Uterus (tissue), 4 donors: ENCODE measurements around the gene HADH. TPM values are rescaled to one million over a fixed set of nuclear protein-coding genes. Genes with fewer than 3 reads are reported as not detected.
"Not testable (repeated sequence)": the region's sequence is repeated elsewhere in the genome, so short reads cannot be mapped to it uniquely, and the experiment has no call there.

Experiments
- DNase-seq, 2 donors: peaks; one replicate each; pipeline ENCODE4 v3.0.0-alpha.2; 2019 to 2020
- H3K27ac ChIP-seq, 2 donors: fragments of 200-600 bp; sonication (generic); 1 replicate in 1 of 2; 2 replicates in 1 of 2; pipeline ENCODE4 v1.5.1; 2016 to 2018
- H3K27me3 ChIP-seq, 2 donors: fragments of 200-600 bp; sonication (generic); one replicate each; pipeline ENCODE4 v1.5.1; 2018 to 2019; ENCODE audit warnings: control low read depth in 1 of 2
- H3K36me3 ChIP-seq, 2 donors: fragments of 200-600 bp; sonication (generic); one replicate each; pipeline ENCODE4 v1.5.1; 2019; ENCODE audit warnings: control low read depth in 1 of 2
- H3K4me1 ChIP-seq, 2 donors: fragments of 200-600 bp; sonication (generic); one replicate each; pipeline ENCODE4 v1.5.1; 2018 to 2019; ENCODE audit warnings: control low read depth in 1 of 2
- H3K4me3 ChIP-seq, 2 donors: fragments of 200-600 bp; sonication (generic); 1 replicate in 1 of 2; 2 replicates in 1 of 2; pipeline ENCODE4 v1.5.1; 2018 to 2019; ENCODE audit warnings: mild to moderate bottlenecking in 1 of 2
- H3K9me3 ChIP-seq, 2 donors: fragments of 200-600 bp; sonication (generic); one replicate each; pipeline ENCODE4 v1.5.1; 2019; ENCODE audit warnings: control low read depth in 1 of 2
- CTCF ChIP-seq, 4 experiments: fragments of 200-600 bp in 2 of 4; fragments of 450-650 bp in 2 of 4; sonication (generic) in 2 of 4; IDR thresholded peaks; one replicate each; pipeline ENCODE4 v1.5.1; 2016 to 2019; ENCODE audit warnings: antibody characterized with exemption in 4 of 4, mild to moderate bottlenecking in 2 of 4, moderate library complexity in 1 of 4
- POLR2A ChIP-seq, 2 donors: fragments of 450-650 bp; IDR thresholded peaks; one replicate each; pipeline ENCODE4 v1.6.1; 2016; ENCODE audit warnings: antibody characterized with exemption in 2 of 2, mild to moderate bottlenecking in 1 of 2, moderate library complexity in 1 of 2
- intact Hi-C: fragments of 100-400 bp; cut with DNase I; formaldehyde crosslinking; loops from one replicate; pipeline ENCODE4 v1.15.1; 2023; ENCODE audit warnings: low total_unique reads
- total RNA-seq, 4 donors: library from RNA; depleted of rRNA in 3 of 4; stranded (reverse); fragments of >200 nt in 3 of 4; gene quantifications; one replicate each; pipeline versions ENCODE4 v1.1.0 to v1.2.4, GENCODE V29; 2014 to 2023
- donor health status: DM: yes; HTN: yes; CAD: no.

Gene HADH
- total RNA-seq, 4 donors from 2014 or later: 32.0 to 63.5 (median 50.0) TPM

- H3K27me3 ChIP-seq: no peaks in the 10 kb centered on the region
- H3K9me3 ChIP-seq: no peaks in the 10 kb centered on the region
- DNase-seq: no peak
- no peak overlapping the region for H3K27ac ChIP-seq
- TF ChIP-seq CTCF (IDR thresholded peaks at IDR 0.05) (no peak), POLR2A (IDR thresholded peaks at IDR 0.05) (no peak)
- H3K4me3 ChIP-seq: no peak overlapping the region
- intact Hi-C loops: no loop called here
- H3K36me3 ChIP-seq: no peaks in the 10 kb centered on the region
- H3K4me1 ChIP-seq: no peaks in the 10 kb centered on the region
These were observed 22.8 kb upstream of the HADH start for GRCh38 chr4:107966903-107967302.

GRCh38 chr4:107967519-107967918 is 22.2 kb upstream of the HADH start:
- H3K36me3 ChIP-seq, DNase-seq, H3K4me3 ChIP-seq, H3K4me1 ChIP-seq, H3K9me3 ChIP-seq, intact Hi-C loops, H3K27me3 ChIP-seq, H3K27ac ChIP-seq: not testable (repeated sequence)

- H3K27ac ChIP-seq, H3K4me1 ChIP-seq, H3K27me3 ChIP-seq, DNase-seq, intact Hi-C loops, H3K9me3 ChIP-seq, H3K4me3 ChIP-seq, H3K36me3 ChIP-seq: not testable (repeated sequence)
These were observed 21.8 kb upstream of the HADH start for GRCh38 chr4:107967921-107968320.

- no peak overlapping the region for H3K27ac ChIP-seq
- H3K4me1 ChIP-seq: no peaks in the 10 kb centered on the region
- no peak overlapping the region for H3K4me3 ChIP-seq
- DNase-seq: no peak
- no peaks in the 10 kb centered on the region for H3K27me3 ChIP-seq
- intact Hi-C loops: no loop called here
- no peaks in the 10 kb centered on the region for H3K36me3 ChIP-seq
- no peaks in the 10 kb centered on the region for H3K9me3 ChIP-seq
- TF ChIP-seq POLR2A (IDR thresholded peaks at IDR 0.05) (no peak), CTCF (IDR thresholded peaks at IDR 0.05) (no peak)
These were observed 19.5 kb upstream of the HADH start for GRCh38 chr4:107970063-107970798.

GRCh38 chr4:107972605-107973004 is 17.1 kb upstream of the HADH start:
- no peak overlapping the region for H3K4me3 ChIP-seq
- no peak for DNase-seq
- H3K9me3 ChIP-seq: no peaks in the 10 kb centered on the region
- no peaks in the 10 kb centered on the region for H3K27me3 ChIP-seq
- intact Hi-C loops: no loop called here
- no peaks in the 10 kb centered on the region for H3K36me3 ChIP-seq
- no peak overlapping the region for H3K27ac ChIP-seq
- H3K4me1 ChIP-seq: no peaks in the 10 kb centered on the region
- TF ChIP-seq POLR2A (IDR thresholded peaks at IDR 0.05) (no peak), CTCF (IDR thresholded peaks at IDR 0.05) (no peak)

GRCh38 chr4:107974523-107974922 is 15.2 kb upstream of the HADH start:
- Histone ChIP-seq H3K4me1 (no peaks in the 10 kb centered on the region), H3K4me3 (no peak overlapping the region), H3K27me3 (no peaks in the 10 kb centered on the region), H3K36me3 (no peaks in the 10 kb centered on the region), H3K9me3 (no peaks in the 10 kb centered on the region), H3K27ac (no peak overlapping the region)
- intact Hi-C loops: no loop called here
- no peak for DNase-seq
- TF ChIP-seq POLR2A (IDR thresholded peaks at IDR 0.05) (no peak), CTCF (IDR thresholded peaks at IDR 0.05) (no peak)
